Activated naive CD8-positive, alpha-beta T cell treated with anti-CD3 and anti-CD28 coated beads, Interleukin-2, amount 50 U/mL, for 24 hours (primary cell): ENCODE data around the gene TRDMT1.

Source experiments
- ATAC-seq: fragments of 150-1000 bp; cut with Tn5 transposase; one replicate; pipeline ENCODE4 v1.10.0; 2021
- DNase-seq: peaks from one replicate; pipeline ENCODE4 v3.0.0; 2021
- H3K27ac Mint-ChIP-seq: one replicate; pipeline ENCODE4 v1.8.0; 2021; ENCODE audit warnings: mild to moderate bottlenecking, mixed read lengths
- H3K27me3 Mint-ChIP-seq: one replicate; pipeline ENCODE4 v1.8.0; 2021; ENCODE audit warnings: mixed read lengths
- H3K36me3 Mint-ChIP-seq: one replicate; pipeline ENCODE4 v1.8.0; 2021; ENCODE audit warnings: low read depth, mixed read lengths
- H3K4me1 Mint-ChIP-seq: one replicate; pipeline ENCODE4 v1.8.0; 2021; ENCODE audit warnings: mixed read lengths
- H3K4me3 Mint-ChIP-seq: one replicate; pipeline ENCODE4 v1.8.0; 2021; ENCODE audit warnings: mild to moderate bottlenecking, moderate library complexity, mixed read lengths
- H3K9me3 Mint-ChIP-seq: one replicate; pipeline ENCODE4 v1.8.0; 2021; ENCODE audit warnings: mixed read lengths

The TRDMT1 gene

GRCh38 chr10:17225808-17226207 is 24.3 kb upstream of the TRDMT1 start:
- Mint-ChIP-seq H3K4me1 (peaks cover 46% of the 10 kb centered on the region), H3K27me3 (no peaks in the 10 kb centered on the region), H3K9me3 (no peaks in the 10 kb centered on the region), H3K27ac (no peak overlapping the region), H3K36me3 (peaks cover 14% of the 10 kb centered on the region), H3K4me3 (no peak overlapping the region)
- ATAC-seq: no peak
- DNase-seq: no peak

GRCh38 chr10:17222329-17222728 is 20.9 kb upstream of the TRDMT1 start:
- DNase-seq: no peak
- no peak overlapping the region for H3K4me3 Mint-ChIP-seq
- no peak overlapping the region for H3K27ac Mint-ChIP-seq
- no peaks in the 10 kb centered on the region for H3K27me3 Mint-ChIP-seq
- H3K36me3 Mint-ChIP-seq: peaks cover 5% of the 10 kb centered on the region
- peaks cover 50% of the 10 kb centered on the region for H3K4me1 Mint-ChIP-seq
- ATAC-seq: no peak
- H3K9me3 Mint-ChIP-seq: no peaks in the 10 kb centered on the region

- H3K4me1 Mint-ChIP-seq: peaks cover 51% of the 10 kb centered on the region
- H3K36me3 Mint-ChIP-seq: peaks cover 5% of the 10 kb centered on the region
- ATAC-seq (no peak), DNase-seq (no peak)
- no peaks in the 10 kb centered on the region for H3K27me3 Mint-ChIP-seq
- no peaks in the 10 kb centered on the region for H3K9me3 Mint-ChIP-seq
- H3K27ac Mint-ChIP-seq: no peak overlapping the region
- H3K4me3 Mint-ChIP-seq: no peak overlapping the region
Observed at GRCh38 chr10:17220652-17221100, 19.2 kb upstream of the TRDMT1 start.

- DNase-seq (no peak), ATAC-seq (no peak)
- Mint-ChIP-seq H3K4me3 (no peak overlapping the region), H3K9me3 (no peaks in the 10 kb centered on the region), H3K27ac (no peak overlapping the region), H3K27me3 (no peaks in the 10 kb centered on the region), H3K4me1 (peaks cover 54% of the 10 kb centered on the region), H3K36me3 (no peaks in the 10 kb centered on the region)
Observed at GRCh38 chr10:17219024-17219423, 17.6 kb upstream of the TRDMT1 start.

GRCh38 chr10:17217631-17218232 is 16.3 kb upstream of the TRDMT1 start:
- H3K27ac Mint-ChIP-seq: peak overlapping the region; percentile 97
- no peaks in the 10 kb centered on the region for H3K9me3 Mint-ChIP-seq
- H3K36me3 Mint-ChIP-seq: no peaks in the 10 kb centered on the region
- ATAC-seq: peak; percentile 51
- peaks cover 54% of the 10 kb centered on the region for H3K4me1 Mint-ChIP-seq
- H3K4me3 Mint-ChIP-seq: peak overlapping the region; percentile 45
- H3K27me3 Mint-ChIP-seq: no peaks in the 10 kb centered on the region
- DNase-seq: no peak

- Mint-ChIP-seq H3K4me1 (peaks cover 52% of the 10 kb centered on the region), H3K27me3 (no peaks in the 10 kb centered on the region), H3K27ac (peak overlapping the region; percentile 97), H3K4me3 (no peak overlapping the region), H3K9me3 (no peaks in the 10 kb centered on the region), H3K36me3 (no peaks in the 10 kb centered on the region)
- ATAC-seq (no peak), DNase-seq (no peak)
Observed at GRCh38 chr10:17216901-17217395, 15.5 kb upstream of the TRDMT1 start.

- DNase-seq: peak; percentile 22
- no peaks in the 10 kb centered on the region for H3K9me3 Mint-ChIP-seq
- peak; percentile 98 for ATAC-seq
- H3K27me3 Mint-ChIP-seq: no peaks in the 10 kb centered on the region
- H3K27ac Mint-ChIP-seq: peak overlapping the region; percentile 97
- peaks cover 52% of the 10 kb centered on the region for H3K4me1 Mint-ChIP-seq
- no peaks in the 10 kb centered on the region for H3K36me3 Mint-ChIP-seq
- H3K4me3 Mint-ChIP-seq: peak overlapping the region; percentile 55
Observed at GRCh38 chr10:17216217-17216900, 14.9 kb upstream of the TRDMT1 start.

- Mint-ChIP-seq H3K4me1 (peaks cover 48% of the 10 kb centered on the region), H3K36me3 (no peaks in the 10 kb centered on the region), H3K9me3 (no peaks in the 10 kb centered on the region), H3K27ac (peak overlapping the region; percentile 97), H3K4me3 (peak overlapping the region; percentile 55), H3K27me3 (no peaks in the 10 kb centered on the region)
- DNase-seq (no peak), ATAC-seq (no peak)
Observed at GRCh38 chr10:17215782-17216122, 14.3 kb upstream of the TRDMT1 start.

- H3K36me3 Mint-ChIP-seq: no peaks in the 10 kb centered on the region
- peak overlapping the region; percentile 97 for H3K27ac Mint-ChIP-seq
- H3K27me3 Mint-ChIP-seq: no peaks in the 10 kb centered on the region
- H3K4me1 Mint-ChIP-seq: peaks cover 46% of the 10 kb centered on the region
- DNase-seq (no peak), ATAC-seq (no peak)
- H3K4me3 Mint-ChIP-seq: no peak overlapping the region
- no peaks in the 10 kb centered on the region for H3K9me3 Mint-ChIP-seq
Observed at GRCh38 chr10:17214971-17215781, 13.7 kb upstream of the TRDMT1 start.

GRCh38 chr10:17214526-17214925 is 13.1 kb upstream of the TRDMT1 start:
- DNase-seq (no peak), ATAC-seq (no peak)
- Mint-ChIP-seq H3K27me3 (no peaks in the 10 kb centered on the region), H3K4me3 (no peak overlapping the region), H3K9me3 (no peaks in the 10 kb centered on the region), H3K27ac (peak overlapping the region; percentile 20), H3K4me1 (peaks cover 45% of the 10 kb centered on the region), H3K36me3 (no peaks in the 10 kb centered on the region)

GRCh38 chr10:17213646-17214349 is 12.3 kb upstream of the TRDMT1 start:
- no peak overlapping the region for H3K27ac Mint-ChIP-seq
- no peaks in the 10 kb centered on the region for H3K27me3 Mint-ChIP-seq
- H3K4me1 Mint-ChIP-seq: peaks cover 42% of the 10 kb centered on the region
- DNase-seq (no peak), ATAC-seq (no peak)
- no peak overlapping the region for H3K4me3 Mint-ChIP-seq
- H3K36me3 Mint-ChIP-seq: no peaks in the 10 kb centered on the region
- no peaks in the 10 kb centered on the region for H3K9me3 Mint-ChIP-seq

GRCh38 chr10:17212802-17213221 is 11.3 kb upstream of the TRDMT1 start:
- DNase-seq (no peak), ATAC-seq (no peak)
- Mint-ChIP-seq H3K4me1 (peaks cover 40% of the 10 kb centered on the region), H3K9me3 (no peaks in the 10 kb centered on the region), H3K27ac (no peak overlapping the region), H3K4me3 (no peak overlapping the region), H3K36me3 (no peaks in the 10 kb centered on the region), H3K27me3 (no peaks in the 10 kb centered on the region)

- DNase-seq (no peak), ATAC-seq (no peak)
- Mint-ChIP-seq H3K4me1 (peaks cover 35% of the 10 kb centered on the region), H3K36me3 (no peaks in the 10 kb centered on the region), H3K27me3 (no peaks in the 10 kb centered on the region), H3K9me3 (no peaks in the 10 kb centered on the region), H3K4me3 (no peak overlapping the region), H3K27ac (no peak overlapping the region)
Observed at GRCh38 chr10:17210361-17210760, 8.9 kb upstream of the TRDMT1 start.

- Mint-ChIP-seq H3K27me3 (no peaks in the 10 kb centered on the region), H3K4me1 (peaks cover 34% of the 10 kb centered on the region), H3K36me3 (no peaks in the 10 kb centered on the region), H3K9me3 (no peaks in the 10 kb centered on the region), H3K4me3 (no peak overlapping the region), H3K27ac (no peak overlapping the region)
- ATAC-seq (no peak), DNase-seq (no peak)
Observed at GRCh38 chr10:17209881-17210280, 8.4 kb upstream of the TRDMT1 start.
